ENCODE results near the gene PRKCH. TPM values are rescaled to one million over a fixed set of nuclear protein-coding genes. Genes with fewer than 3 reads are reported as not detected.
"Not testable (repeated sequence)": the region's sequence is repeated elsewhere in the genome, so short reads cannot be mapped to it uniquely, and the experiment has no call there.

The PRKCH gene
- total RNA-seq, 2 donors from 2014 or later = 27.6 to 33.9 TPM

DNA sequence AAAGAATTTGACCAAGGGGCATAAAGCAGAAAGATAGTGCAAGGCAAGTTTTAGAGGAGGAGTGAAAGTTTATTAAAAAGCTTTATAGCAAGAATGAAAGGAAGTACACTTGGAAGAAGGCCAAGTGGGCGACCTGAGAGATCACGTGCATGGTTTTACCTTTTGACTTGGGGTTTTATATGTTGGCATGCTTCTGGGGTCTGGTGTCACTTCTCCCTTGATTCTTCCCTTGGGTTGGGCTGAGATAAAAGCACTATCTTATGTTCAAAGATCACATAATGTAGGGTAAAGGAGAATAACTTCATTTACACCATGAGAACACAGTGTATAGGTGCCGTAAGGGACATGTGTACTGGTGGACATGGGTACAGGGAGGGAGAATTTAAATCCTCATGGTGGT is 22.6 kb upstream of the PRKCH start:
- no peaks in the 10 kb centered on the region for H3K36me3 ChIP-seq
- no peak for DNase-seq (ENCODE audit: low spot score)
- no peak overlapping the region for H3K4me3 ChIP-seq
- WGBS = 43% methylated on average over 3 of the region's 3 CpGs
- no peaks in the 10 kb centered on the region for H3K27me3 ChIP-seq (replicated peaks; ENCODE audit: insufficient read depth)
- no peak overlapping the region for H3K27ac ChIP-seq
- no peaks in the 10 kb centered on the region for H3K9me3 ChIP-seq
- TF ChIP-seq, protein P1, sequence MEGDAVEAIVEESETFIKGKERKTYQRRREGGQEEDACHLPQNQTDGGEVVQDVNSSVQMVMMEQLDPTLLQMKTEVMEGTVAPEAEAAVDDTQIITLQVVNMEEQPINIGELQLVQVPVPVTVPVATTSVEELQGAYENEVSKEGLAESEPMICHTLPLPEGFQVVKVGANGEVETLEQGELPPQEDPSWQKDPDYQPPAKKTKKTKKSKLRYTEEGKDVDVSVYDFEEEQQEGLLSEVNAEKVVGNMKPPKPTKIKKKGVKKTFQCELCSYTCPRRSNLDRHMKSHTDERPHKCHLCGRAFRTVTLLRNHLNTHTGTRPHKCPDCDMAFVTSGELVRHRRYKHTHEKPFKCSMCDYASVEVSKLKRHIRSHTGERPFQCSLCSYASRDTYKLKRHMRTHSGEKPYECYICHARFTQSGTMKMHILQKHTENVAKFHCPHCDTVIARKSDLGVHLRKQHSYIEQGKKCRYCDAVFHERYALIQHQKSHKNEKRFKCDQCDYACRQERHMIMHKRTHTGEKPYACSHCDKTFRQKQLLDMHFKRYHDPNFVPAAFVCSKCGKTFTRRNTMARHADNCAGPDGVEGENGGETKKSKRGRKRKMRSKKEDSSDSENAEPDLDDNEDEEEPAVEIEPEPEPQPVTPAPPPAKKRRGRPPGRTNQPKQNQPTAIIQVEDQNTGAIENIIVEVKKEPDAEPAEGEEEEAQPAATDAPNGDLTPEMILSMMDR (IDR thresholded peaks at IDR 0.05) = no peak
- TF ChIP-seq POLR2A (IDR thresholded peaks at IDR 0.05) (no peak), POLR2AphosphoS5 (IDR thresholded peaks at IDR 0.05) (no peak)
- intact Hi-C loops (cut with DNase I) = loop anchor here (5.0 kb wide), 1 partner anchor 158 kb away; no protein-coding TSS in a partner anchor
- no peaks in the 10 kb centered on the region for H3K4me1 ChIP-seq (replicated peaks)

DNA sequence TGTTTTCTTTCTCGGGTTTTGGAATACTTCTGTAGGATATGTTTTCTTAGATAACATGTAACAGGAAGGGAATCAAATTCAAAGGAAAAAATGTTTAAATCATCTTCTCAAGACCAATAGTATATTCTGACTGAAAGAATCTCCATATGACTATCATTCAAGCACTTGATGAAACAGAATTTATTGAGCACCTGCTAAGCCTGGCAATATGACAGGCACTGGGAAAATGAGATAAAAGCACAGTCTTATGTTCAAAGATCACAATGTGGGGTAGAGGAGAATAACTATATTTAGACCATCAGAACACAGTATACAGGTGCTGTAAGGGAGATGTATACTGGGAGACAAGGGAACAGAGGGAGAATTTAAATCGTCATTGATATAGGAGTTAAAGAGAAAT is 21.2 kb upstream of the PRKCH start:
- no peaks in the 10 kb centered on the region for H3K27me3 ChIP-seq (replicated peaks; ENCODE audit: insufficient read depth)
- no peaks in the 10 kb centered on the region for H3K4me1 ChIP-seq (replicated peaks)
- 40% methylated on average over 2 of the region's 2 CpGs for WGBS
- DNase-seq (ENCODE audit: low spot score) = no peak
- no peaks in the 10 kb centered on the region for H3K9me3 ChIP-seq
- TF ChIP-seq POLR2AphosphoS5 (IDR thresholded peaks at IDR 0.05) = no peak
- TF ChIP-seq, protein P1 (IDR thresholded peaks at IDR 0.05) = no peak
- no peak for TF ChIP-seq POLR2A (IDR thresholded peaks at IDR 0.05)
- no peak overlapping the region for H3K27ac ChIP-seq
- H3K4me3 ChIP-seq = no peak overlapping the region
- intact Hi-C loops (cut with DNase I) = loop anchor here (10.0 kb wide), 1 partner anchor 535 kb away; no protein-coding TSS in a partner anchor
- H3K36me3 ChIP-seq = no peaks in the 10 kb centered on the region

DNA sequence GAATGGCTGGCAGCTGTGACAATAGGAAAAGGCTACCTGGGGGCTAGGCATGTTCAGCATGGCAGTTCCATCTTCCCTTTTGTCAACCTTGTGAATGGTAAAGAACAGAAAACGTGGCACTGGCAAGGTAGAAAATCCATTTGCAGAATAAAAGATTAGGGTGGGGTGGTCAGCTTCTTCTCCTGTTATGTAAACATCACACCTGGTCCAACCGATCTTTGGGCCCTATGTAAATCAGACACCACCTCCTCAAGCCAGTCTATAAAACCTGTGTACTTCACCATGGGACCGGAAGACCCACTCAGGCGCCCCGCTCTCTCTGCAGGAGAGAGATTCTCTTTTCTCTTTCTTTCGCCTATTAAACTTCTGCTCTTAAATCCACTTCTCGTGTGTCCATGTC is 20.6 kb upstream of the PRKCH start:
- DNase-seq (ENCODE audit: low spot score) = no peak
- WGBS = 89% methylated on average over 7 of the region's 7 CpGs
- TF ChIP-seq POLR2AphosphoS5 (IDR thresholded peaks at IDR 0.05) (no peak), POLR2A (IDR thresholded peaks at IDR 0.05) (no peak)
- TF ChIP-seq, protein P1 (IDR thresholded peaks at IDR 0.05) = no peak
- Histone ChIP-seq H3K4me3 (no peak overlapping the region), H3K9me3 (no peaks in the 10 kb centered on the region), H3K4me1 (replicated peaks) (no peaks in the 10 kb centered on the region), H3K27ac (no peak overlapping the region), H3K27me3 (replicated peaks; ENCODE audit: insufficient read depth) (no peaks in the 10 kb centered on the region), H3K36me3 (no peaks in the 10 kb centered on the region)
- intact Hi-C loops (cut with DNase I) = loop anchor here (10.0 kb wide), 1 partner anchor 534 kb away; no protein-coding TSS in a partner anchor

DNA sequence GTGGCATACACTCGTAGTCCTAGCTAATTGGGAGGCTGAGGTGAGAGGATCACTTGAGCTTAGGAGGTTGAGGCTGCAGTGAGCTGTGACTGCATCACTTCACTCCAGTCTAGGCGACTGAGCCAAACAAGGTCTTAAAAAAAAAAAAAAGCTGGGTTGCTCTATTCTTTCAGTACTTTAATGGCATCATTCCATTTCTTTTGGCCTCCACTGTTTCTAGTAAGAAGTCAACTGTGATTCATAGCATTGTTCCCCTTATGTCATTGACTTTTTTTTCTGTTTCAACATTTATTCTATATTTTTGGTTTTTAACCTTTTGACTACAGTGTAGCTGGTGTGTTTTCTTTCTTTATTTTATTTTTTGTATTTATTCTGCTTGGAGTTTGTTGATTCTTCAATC is 16.7 kb upstream of the PRKCH start:
- Histone ChIP-seq H3K9me3 (no peaks in the 10 kb centered on the region), H3K27ac (no peak overlapping the region), H3K36me3 (no peaks in the 10 kb centered on the region), H3K4me3 (no peak overlapping the region), H3K4me1 (replicated peaks) (no peaks in the 10 kb centered on the region), H3K27me3 (replicated peaks; ENCODE audit: insufficient read depth) (no peaks in the 10 kb centered on the region)
- intact Hi-C loops (cut with DNase I) = loop anchor here (10.0 kb wide), 1 partner anchor 530 kb away; no protein-coding TSS in a partner anchor
- TF ChIP-seq, protein P1 (IDR thresholded peaks at IDR 0.05) = no peak
- TF ChIP-seq POLR2AphosphoS5 (IDR thresholded peaks at IDR 0.05) = no peak
- no peak for TF ChIP-seq POLR2A (IDR thresholded peaks at IDR 0.05)
- WGBS = 98% methylated on average over 2 of the region's 2 CpGs
- no peak for DNase-seq (ENCODE audit: low spot score)

DNA sequence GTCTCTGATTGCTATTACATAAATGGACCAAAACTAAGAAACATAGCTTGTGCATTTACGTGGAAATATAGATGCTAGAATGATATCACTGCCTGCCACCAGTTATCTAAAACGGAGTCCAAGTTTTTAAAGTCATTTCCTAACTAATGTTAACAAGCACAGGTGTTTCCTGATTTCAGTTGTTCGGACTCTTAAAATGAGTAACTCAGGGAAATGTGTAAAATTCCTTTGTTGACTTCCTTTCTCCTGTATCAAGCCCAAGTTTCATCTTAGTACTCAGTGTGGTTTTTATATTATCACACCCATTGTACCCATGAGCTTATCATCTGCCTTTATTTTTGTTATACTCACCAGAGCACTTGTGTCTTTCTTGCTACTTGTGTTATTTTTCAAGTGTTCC is 13.2 kb upstream of the PRKCH start:
- Histone ChIP-seq H3K4me3 (no peak overlapping the region), H3K4me1 (replicated peaks) (no peaks in the 10 kb centered on the region), H3K27me3 (replicated peaks; ENCODE audit: insufficient read depth) (no peaks in the 10 kb centered on the region), H3K9me3 (no peaks in the 10 kb centered on the region), H3K36me3 (no peaks in the 10 kb centered on the region), H3K27ac (no peak overlapping the region)
- TF ChIP-seq, protein P1 (IDR thresholded peaks at IDR 0.05) = no peak
- TF ChIP-seq POLR2AphosphoS5 (IDR thresholded peaks at IDR 0.05) = no peak
- DNase-seq (ENCODE audit: low spot score) = no peak
- intact Hi-C loops (cut with DNase I) = loop anchor here (10.0 kb wide), 1 partner anchor 527 kb away; no protein-coding TSS in a partner anchor
- 49% methylated on average over 3 of the region's 3 CpGs for WGBS

DNA sequence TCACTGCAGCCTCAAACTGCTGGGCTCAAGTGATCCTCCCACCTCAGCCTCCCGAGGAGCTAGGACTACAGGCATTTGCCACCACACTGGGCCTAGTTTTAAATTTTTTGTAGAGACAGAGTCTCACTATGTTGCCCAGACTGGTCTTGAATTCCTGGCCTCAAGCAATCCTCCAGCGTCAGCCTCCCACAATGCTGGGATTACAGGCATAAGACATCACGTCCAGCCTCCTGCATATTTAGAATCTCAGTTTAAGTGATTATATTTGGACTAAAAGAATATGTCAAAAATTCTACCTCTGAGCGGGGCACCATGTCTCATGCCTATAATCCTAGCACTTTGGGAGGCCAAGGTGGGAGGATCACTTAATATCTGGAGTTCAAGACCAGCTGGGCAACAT is 12.7 kb upstream of the PRKCH start:
- not testable (repeated sequence) for H3K4me1 ChIP-seq (replicated peaks); H3K27me3 ChIP-seq (replicated peaks; ENCODE audit: insufficient read depth); H3K27ac ChIP-seq; H3K4me3 ChIP-seq; H3K9me3 ChIP-seq; H3K36me3 ChIP-seq; DNase-seq (ENCODE audit: low spot score)
- intact Hi-C loops (cut with DNase I) = loop anchor here (10.0 kb wide), 1 partner anchor 526 kb away; no protein-coding TSS in a partner anchor
- 94% methylated on average over 4 of the region's 4 CpGs for WGBS
